GM19395 (cell line): ENCODE data around the gene DSTN.
"Not testable (repeated sequence)": the region's sequence is repeated elsewhere in the genome, so short reads cannot be mapped to it uniquely, and the experiment has no call there.

Experiments used
- ATAC-seq: cut with Tn5 transposase; IDR thresholded peaks from one replicate; pipeline ENCODE4 v1.9.1; 2021; ENCODE audit warnings: mild to moderate bottlenecking, moderate library complexity; ENCODE audit not compliant: unreplicated experiment

DSTN gene

GRCh38 chr20:17648791-17649730 is 79.2 kb downstream of the DSTN start:
- no peak for ATAC-seq

- ATAC-seq = no peak
Measured at GRCh38 chr20:17650301-17651128, 80.6 kb downstream of the DSTN start.

- ATAC-seq = no peak
Measured at GRCh38 chr20:17651129-17651759, 81.4 kb downstream of the DSTN start.

- no peak for ATAC-seq
Measured at GRCh38 chr20:17651760-17652388, 82.0 kb downstream of the DSTN start.

GRCh38 chr20:17652411-17652810 is 82.5 kb downstream of the DSTN start:
- no peak for ATAC-seq

- no peak for ATAC-seq
Measured at GRCh38 chr20:17653835-17654648, 84.2 kb downstream of the DSTN start.

- no peak for ATAC-seq
Measured at GRCh38 chr20:17654649-17655285, 84.9 kb downstream of the DSTN start.

- ATAC-seq = no peak
Measured at GRCh38 chr20:17655286-17655651, 85.4 kb downstream of the DSTN start.

- no peak for ATAC-seq
Measured at GRCh38 chr20:17655865-17656479, 86.1 kb downstream of the DSTN start.

- ATAC-seq = no peak
Measured at GRCh38 chr20:17657079-17657825, 87.4 kb downstream of the DSTN start.

- no peak for ATAC-seq
Measured at GRCh38 chr20:17657898-17658647, 88.2 kb downstream of the DSTN start.

GRCh38 chr20:17658648-17658993 is 88.7 kb downstream of the DSTN start:
- no peak for ATAC-seq

- ATAC-seq = not testable (repeated sequence)
Measured at GRCh38 chr20:17659344-17659743, 89.5 kb downstream of the DSTN start.
